ENCODE results near the gene CLCN3.

The CLCN3 gene

DNA sequence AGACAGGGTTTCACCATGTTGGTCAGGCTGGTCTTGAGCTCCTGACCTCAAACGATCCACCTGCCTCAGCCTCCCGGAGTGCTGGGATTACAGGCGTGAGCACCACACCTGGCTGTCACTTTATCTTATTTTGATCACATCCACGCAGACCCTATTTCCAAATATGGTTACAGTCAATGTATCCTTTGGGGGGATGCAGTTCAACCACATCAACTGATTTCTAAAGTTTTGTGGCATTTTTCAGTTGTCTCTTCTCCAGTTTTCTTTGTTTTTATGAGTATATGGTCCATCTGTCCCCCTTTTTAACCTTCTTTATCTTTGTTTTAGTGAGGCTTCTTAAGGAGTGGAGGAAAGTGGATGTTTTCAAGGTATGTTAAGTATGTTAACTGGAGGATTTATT lies 141.5 kb downstream of the CLCN3 start:
- Histone ChIP-seq H3K9me2 (ENCODE audit: low read depth, low read length) (no peaks in the 10 kb centered on the region), H3K4me3 (ENCODE audit: low read depth, low read length, poor library complexity, severe bottlenecking) (no peak overlapping the region), H3K4me2 (ENCODE audit: low read length) (no peak overlapping the region), H3K9ac (ENCODE audit: low read length) (no peak overlapping the region), H3K36me3 (ENCODE audit: insufficient read depth, low read length) (no peaks in the 10 kb centered on the region), H3K4me1 (ENCODE audit: insufficient read depth, low read length, severe bottlenecking) (peaks cover 9% of the 10 kb centered on the region), H3K27ac (ENCODE audit: low read depth, low read length, poor library complexity, severe bottlenecking) (no peak overlapping the region), H3K79me2 (ENCODE audit: insufficient read depth, low read length) (no peaks in the 10 kb centered on the region), H2AFZ (ENCODE audit: low read length) (no peak overlapping the region), H3K27me3 (ENCODE audit: insufficient read depth, low read length) (no peaks in the 10 kb centered on the region), H3K9me3 (ENCODE audit: low read length) (no peaks in the 10 kb centered on the region), H3F3A (ENCODE audit: insufficient read depth, low read length) (no peaks in the 10 kb centered on the region), H4K20me1 (ENCODE audit: insufficient read depth, low read length) (no peaks in the 10 kb centered on the region)
- TF ChIP-seq EZH2 (IDR thresholded peaks at IDR 0.05; ENCODE audit: borderline replicate concordance, low read length) (no peak), CTCF (IDR thresholded peaks at IDR 0.05; ENCODE audit: low read length) (no peak)

GRCh38 chr4:169765835-169766234 lies 145.5 kb downstream of the CLCN3 start:
- no peak overlapping the region for H3K9ac ChIP-seq (ENCODE audit: low read length)
- no peaks in the 10 kb centered on the region for H3K9me2 ChIP-seq (ENCODE audit: low read depth, low read length)
- H3K36me3 ChIP-seq (ENCODE audit: insufficient read depth, low read length) = no peaks in the 10 kb centered on the region
- no peaks in the 10 kb centered on the region for H3K9me3 ChIP-seq (ENCODE audit: low read length)
- no peak overlapping the region for H2AFZ ChIP-seq (ENCODE audit: low read length)
- no peak overlapping the region for H3K27ac ChIP-seq (ENCODE audit: low read depth, low read length, poor library complexity, severe bottlenecking)
- H3K79me2 ChIP-seq (ENCODE audit: insufficient read depth, low read length) = no peaks in the 10 kb centered on the region
- no peak overlapping the region for H3K4me3 ChIP-seq (ENCODE audit: low read depth, low read length, poor library complexity, severe bottlenecking)
- H3K4me2 ChIP-seq (ENCODE audit: low read length) = no peak overlapping the region
- no peaks in the 10 kb centered on the region for H3F3A ChIP-seq (ENCODE audit: insufficient read depth, low read length)
- TF ChIP-seq EZH2 (IDR thresholded peaks at IDR 0.05; ENCODE audit: borderline replicate concordance, low read length) (no peak), CTCF (IDR thresholded peaks at IDR 0.05; ENCODE audit: low read length) (no peak)
- H4K20me1 ChIP-seq (ENCODE audit: insufficient read depth, low read length) = no peaks in the 10 kb centered on the region
- no peaks in the 10 kb centered on the region for H3K4me1 ChIP-seq (ENCODE audit: insufficient read depth, low read length, severe bottlenecking)
- no peaks in the 10 kb centered on the region for H3K27me3 ChIP-seq (ENCODE audit: insufficient read depth, low read length)

- Histone ChIP-seq H3K4me3 (ENCODE audit: low read depth, low read length, poor library complexity, severe bottlenecking) (no peak overlapping the region), H3K36me3 (ENCODE audit: insufficient read depth, low read length) (no peaks in the 10 kb centered on the region), H4K20me1 (ENCODE audit: insufficient read depth, low read length) (no peaks in the 10 kb centered on the region), H3K9me2 (ENCODE audit: low read depth, low read length) (no peaks in the 10 kb centered on the region), H3K79me2 (ENCODE audit: insufficient read depth, low read length) (no peaks in the 10 kb centered on the region), H3K4me2 (ENCODE audit: low read length) (no peak overlapping the region), H3K9me3 (ENCODE audit: low read length) (no peaks in the 10 kb centered on the region), H3F3A (ENCODE audit: insufficient read depth, low read length) (no peaks in the 10 kb centered on the region), H3K27ac (ENCODE audit: low read depth, low read length, poor library complexity, severe bottlenecking) (no peak overlapping the region), H3K27me3 (ENCODE audit: insufficient read depth, low read length) (no peaks in the 10 kb centered on the region), H3K4me1 (ENCODE audit: insufficient read depth, low read length, severe bottlenecking) (no peaks in the 10 kb centered on the region), H2AFZ (ENCODE audit: low read length) (no peak overlapping the region), H3K9ac (ENCODE audit: low read length) (no peak overlapping the region)
- no peak for TF ChIP-seq EZH2 (IDR thresholded peaks at IDR 0.05; ENCODE audit: borderline replicate concordance, low read length)
These were observed 146.4 kb downstream of the CLCN3 start for GRCh38 chr4:169766741-169767140.

DNA sequence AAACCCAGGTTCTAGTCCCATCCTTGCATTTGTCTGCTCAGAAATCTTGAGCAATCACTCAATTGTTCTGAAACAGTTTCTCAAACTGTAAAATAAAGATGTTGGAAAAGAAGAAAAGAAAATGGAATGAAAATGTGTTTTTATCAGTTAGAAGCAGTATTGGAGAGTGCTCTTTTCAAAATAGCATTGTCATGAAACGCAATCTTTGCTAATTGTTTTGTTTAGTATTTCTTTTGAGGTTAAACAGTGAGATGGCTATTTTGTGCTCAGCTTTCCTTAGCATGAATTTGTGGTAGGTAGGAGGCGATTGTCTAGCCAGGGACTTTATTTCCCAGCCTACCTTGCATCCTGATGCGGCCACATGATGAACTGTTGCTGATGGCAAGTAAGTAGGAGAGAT lies 148.0 kb downstream of the CLCN3 start:
- Histone ChIP-seq H3K4me1 (ENCODE audit: insufficient read depth, low read length, severe bottlenecking) (no peaks in the 10 kb centered on the region), H3K27ac (ENCODE audit: low read depth, low read length, poor library complexity, severe bottlenecking) (no peak overlapping the region), H2AFZ (ENCODE audit: low read length) (no peak overlapping the region), H3K4me3 (ENCODE audit: low read depth, low read length, poor library complexity, severe bottlenecking) (no peak overlapping the region), H3K27me3 (ENCODE audit: insufficient read depth, low read length) (no peaks in the 10 kb centered on the region), H3K36me3 (ENCODE audit: insufficient read depth, low read length) (no peaks in the 10 kb centered on the region), H3K9me3 (ENCODE audit: low read length) (no peaks in the 10 kb centered on the region), H3K9me2 (ENCODE audit: low read depth, low read length) (no peaks in the 10 kb centered on the region), H3K79me2 (ENCODE audit: insufficient read depth, low read length) (no peaks in the 10 kb centered on the region), H3K9ac (ENCODE audit: low read length) (no peak overlapping the region), H4K20me1 (ENCODE audit: insufficient read depth, low read length) (no peaks in the 10 kb centered on the region), H3K4me2 (ENCODE audit: low read length) (no peak overlapping the region), H3F3A (ENCODE audit: insufficient read depth, low read length) (no peaks in the 10 kb centered on the region)
- TF ChIP-seq EZH2 (IDR thresholded peaks at IDR 0.05; ENCODE audit: borderline replicate concordance, low read length) = no peak
- TF ChIP-seq CTCF (IDR thresholded peaks at IDR 0.05; ENCODE audit: low read length) = no peak
